Psoas muscle (tissue), 8 donors: ENCODE data around the gene FER. TPM values are rescaled to one million over a fixed set of nuclear protein-coding genes. Genes with fewer than 3 reads are reported as not detected.
"Not testable (repeated sequence)": the region's sequence is repeated elsewhere in the genome, so short reads cannot be mapped to it uniquely, and the experiment has no call there.

ENCODE experiments used
- ATAC-seq, 4 donors: fragments of 200-7000 bp; cut with Tn5 transposase; one replicate each; pipeline ENCODE4 v1.9.1; 2020; ENCODE audit warnings: moderate library complexity in 3 of 4, mild to moderate bottlenecking in 2 of 4
- DNase-seq, 2 donors: peaks; one replicate each; pipeline ENCODE4 v3.0.0-alpha.2; 2020
- H3K27ac ChIP-seq: fragments of 200-600 bp; one replicate; pipeline ENCODE4 v1.8.0; 2022
- H3K27me3 ChIP-seq, 3 donors: fragments of 200-600 bp in 1 of 3; one replicate each; pipeline versions ENCODE4 v1.6.1 to v1.8.0; 2013 to 2022; ENCODE audit warnings: low read length in 2 of 3, mild to moderate bottlenecking in 2 of 3, moderate library complexity in 1 of 3; ENCODE audit not compliant: insufficient read depth in 3 of 3
- H3K36me3 ChIP-seq, 2 donors: fragments of 200-600 bp in 1 of 2; one replicate each; pipeline versions ENCODE4 v1.6.1 to v1.8.0; 2013 to 2022; ENCODE audit warnings: low read depth in 1 of 2, mild to moderate bottlenecking in 1 of 2, moderate library complexity in 1 of 2; ENCODE audit not compliant: insufficient read depth in 1 of 2
- H3K4me1 ChIP-seq: fragments of 200-600 bp; one replicate; pipeline ENCODE4 v1.8.0; 2022
- H3K4me3 ChIP-seq: fragments of 200-600 bp; one replicate; pipeline ENCODE4 v1.8.0; 2022; ENCODE audit warnings: mild to moderate bottlenecking
- H3K9me3 ChIP-seq: fragments of 200-600 bp; one replicate; pipeline ENCODE4 v1.8.0; 2022
- CTCF ChIP-seq: fragments of 200-600 bp; IDR thresholded peaks from one replicate; pipeline ENCODE4 v1.8.0; 2022; ENCODE audit warnings: antibody characterized with exemption
- WGBS, 3 donors: extraction: QIAGEN DNeasy Blood & Tissue Kit; methylation state at CpG; one replicate each; pipeline versions ENCODE4 v1.1.6 to v1.1.7; 2013; 5-methylcytosine and 5-hydroxymethylcytosine counted together
- intact Hi-C, 2 donors: fragments of 100-400 bp; cut with DNase I; formaldehyde crosslinking; loops; one replicate each; pipeline versions ENCODE4 v1.11.0 to v1.14.2; 2022
- long read RNA-seq, 2 donors: library from polyadenylated mRNA; unstranded; transcript quantifications; one replicate each; pipeline ENCODE4 v2.0.0, GENCODE V29; 2021
- polyA plus RNA-seq, 3 donors: library from polyadenylated mRNA; stranded (reverse); fragments of 200-250 nt; gene quantifications; one replicate each; pipeline ENCODE4 v1.2.3, GENCODE V29; 2013
- total RNA-seq, 4 donors: library from RNA; stranded (reverse); fragmentation: NEBNext Ultra II Directional in 2 of 4; extraction: Animal tissue kit (Norgen Biotek cat#: 25700) in 2 of 4; gene quantifications; one replicate each; pipeline versions ENCODE4 v1.2.1 to v1.2.4, GENCODE V29; 2021 to 2023
- donor health status: healthy with polysubstance abuse.
- donor health status: DM: no; HTN: no; CAD: no; lungs with moderate emphysema.
- donor health status: Bipolar disorder and iron deficiency.
- donor health status: healthy.
- donor health status: DM: yes; HTN: yes; CAD: no.
- donor health status: DM: no; HTN: no; CAD: no.
- donor health status: DM: no; HTN: no; CAD: no.
- donor health status: DM: yes; HTN: yes; CAD: no.

FER gene
- total RNA-seq = 1 to 10 TPM; 4.6 to 7.6 (median 5.3) TPM
- polyA plus RNA-seq = 1 to 10 TPM in 2 of 3 donors, under 1 TPM in 1; 0.66 to 3.2 (median 1.3) TPM
- long read RNA-seq, donor 1 = 0 reads
- long read RNA-seq, donor 2, partial matches to known transcripts = 1 of 2 reads
- long read RNA-seq, donor 2, other reads (novel, unspliced or antisense) = 1 of 2 reads

DNA sequence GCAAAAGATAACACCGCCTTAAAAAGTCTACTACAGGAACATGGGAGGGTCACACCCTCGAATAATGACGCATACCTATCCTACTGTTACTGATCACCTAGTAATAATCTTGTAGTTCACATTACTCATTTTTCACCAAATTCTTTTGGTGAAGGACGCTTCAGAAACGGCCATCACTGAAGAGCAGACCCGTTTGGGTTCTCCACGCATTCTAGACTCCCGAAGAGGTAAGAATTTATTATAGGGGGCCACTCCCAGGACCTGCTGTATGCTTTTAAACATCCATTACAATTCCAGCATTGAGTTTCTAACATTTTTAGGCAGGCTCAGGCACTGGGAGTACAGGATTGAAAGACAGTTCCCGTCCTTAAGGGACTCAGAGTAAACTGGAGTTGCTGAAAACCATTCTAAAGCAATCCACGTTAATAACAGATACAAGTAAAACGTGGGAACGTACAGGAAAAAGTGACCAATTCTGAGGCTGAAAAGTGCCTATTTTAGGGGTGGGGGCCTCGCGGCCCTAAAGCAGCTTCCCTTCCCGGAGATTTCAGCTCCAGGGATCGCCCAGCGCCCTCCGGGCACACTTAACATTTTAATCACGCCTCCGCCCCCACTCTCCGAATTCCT, at the start of gene FER:
Gene FER, plus strand, starts transcription at position 124 of the 627 bp plus-strand sequence. CDS start 50,286 bp downstream, outside the sequence.
- H3K4me1 ChIP-seq = peaks cover 12% of the 10 kb centered on the region
- H3K27ac ChIP-seq = peak within 1 kb of the TSS; percentile 98
- no peak for TF ChIP-seq CTCF
- peak in 1 of 4 donors; percentile 17 for ATAC-seq
- H3K4me3 ChIP-seq = peak within 1 kb of the TSS; percentile 88
- H3K36me3 ChIP-seq = no peaks in the 10 kb centered on the region
- no peak for DNase-seq
- 0 to 1% (median 1%) methylated on average over 21 of the region's 21 CpGs for WGBS, 3 donors
- H3K27me3 ChIP-seq = no peaks in the 10 kb centered on the region
- intact Hi-C loops = loop anchor here (1.0 to 5.0 kb wide), 3 partner anchors 19 to 66 kb away; no protein-coding TSS in a partner anchor
- H3K9me3 ChIP-seq = no peaks in the 10 kb centered on the region

GRCh38 chr5:108700388-108700787, 47.3 kb upstream of the FER start:
- intact Hi-C loops, ATAC-seq: not testable (repeated sequence)
- WGBS, 3 donors = 96 to 97% (median 97%) methylated on average over 4 to 5 of the region's 5 CpGs

GRCh38 chr5:108700930-108701329, 46.8 kb upstream of the FER start:
- no peaks in the 10 kb centered on the region for H3K27me3 ChIP-seq
- no peaks in the 10 kb centered on the region for H3K36me3 ChIP-seq
- no peak for DNase-seq
- ATAC-seq = no peak
- intact Hi-C loops = no loop called here
- H3K4me1 ChIP-seq = no peaks in the 10 kb centered on the region
- no peak overlapping the region for H3K27ac ChIP-seq
- H3K9me3 ChIP-seq = no peaks in the 10 kb centered on the region
- WGBS, 3 donors = 19 to 21% (median 20%) methylated on average over 3 of the region's 3 CpGs
- no peak for TF ChIP-seq CTCF
- H3K4me3 ChIP-seq = no peak overlapping the region

More at GRCh38 chr5:108700388-108700787, 47.3 kb upstream of the FER start:
- H3K4me1 ChIP-seq, H3K27ac ChIP-seq, DNase-seq, H3K36me3 ChIP-seq, H3K27me3 ChIP-seq, H3K9me3 ChIP-seq, H3K4me3 ChIP-seq: not testable (repeated sequence)

DNA sequence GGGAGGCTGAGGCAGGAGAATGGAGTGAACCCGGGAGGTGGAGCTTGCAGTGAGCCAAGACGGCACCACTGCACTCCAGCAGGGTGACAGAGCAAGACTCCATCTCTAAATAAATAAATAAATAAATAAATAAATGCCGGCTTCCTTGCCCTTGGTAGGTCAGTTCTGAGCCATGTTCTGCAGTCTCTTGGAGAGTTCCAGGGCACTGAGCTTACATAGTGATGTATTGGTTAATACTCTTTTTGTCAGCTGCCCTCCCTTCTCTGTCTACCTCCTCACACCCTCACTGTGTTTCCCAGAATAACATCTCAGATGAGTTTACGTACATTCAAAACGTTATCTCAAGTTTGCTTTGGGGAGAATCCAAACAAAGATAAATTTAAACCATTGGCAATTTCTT, 45.2 kb upstream of the FER start:
- intact Hi-C loops = no loop called here
- Histone ChIP-seq H3K27ac (no peak overlapping the region), H3K4me1 (no peaks in the 10 kb centered on the region), H3K4me3 (no peak overlapping the region), H3K36me3 (no peaks in the 10 kb centered on the region), H3K9me3 (no peaks in the 10 kb centered on the region), H3K27me3 (no peaks in the 10 kb centered on the region)
- 82 to 90% (median 84%) methylated on average over 5 of the region's 5 CpGs for WGBS, 3 donors
- DNase-seq (no peak), ATAC-seq (no peak)
- TF ChIP-seq CTCF = no peak

DNA sequence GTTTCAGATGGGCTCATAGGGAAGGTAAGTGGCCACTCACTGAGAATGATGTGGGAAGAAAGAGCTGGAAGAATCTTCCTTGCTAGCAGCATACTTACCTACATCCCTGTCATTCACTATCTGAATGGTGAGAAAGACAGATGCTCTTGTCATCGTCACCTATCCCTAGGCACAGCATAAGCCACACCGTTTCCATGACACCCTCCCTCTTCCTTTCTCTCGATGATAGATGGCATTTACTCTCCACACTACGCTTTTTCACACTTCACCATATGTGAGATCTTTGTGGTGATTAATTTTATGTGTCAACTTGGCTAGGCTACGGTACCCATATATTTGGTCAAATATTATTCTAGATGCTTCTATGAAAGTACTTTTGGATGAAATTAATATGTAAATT, 44.4 kb upstream of the FER start:
- Histone ChIP-seq H3K4me1 (no peaks in the 10 kb centered on the region), H3K9me3 (no peaks in the 10 kb centered on the region), H3K4me3 (no peak overlapping the region), H3K27me3 (no peaks in the 10 kb centered on the region), H3K36me3 (no peaks in the 10 kb centered on the region), H3K27ac (no peak overlapping the region)
- DNase-seq (no peak), ATAC-seq (no peak)
- 66 to 68% (median 68%) methylated on average over 5 of the region's 5 CpGs for WGBS, 3 donors
- intact Hi-C loops = no loop called here
- TF ChIP-seq CTCF = no peak
